K562 (cell line): Measurements from ENCODE around the gene MON2. TPM values are rescaled to one million over a fixed set of nuclear protein-coding genes. Genes with fewer than 3 reads are reported as not detected.

Experiments
- BACH1 ChIP-seq: fragments of 200-800 bp; sonication (Bioruptor generic); IDR thresholded peaks from 2 replicates; pipeline ENCODE4 v1.6.1; 2016; ENCODE audit warnings: missing genetic modification characterization, missing compliant biosample characterization
- BCL6 ChIP-seq: fragments of 250-450 bp; sonication (Bioruptor Pico); IDR thresholded peaks from 2 replicates; pipeline ENCODE4 v1.4.0; 2020
- E2F3 ChIP-seq: fragments of 250-450 bp; sonication (Bioruptor Pico); IDR thresholded peaks from 2 replicates; pipeline ENCODE4 v1.4.0; 2020; ENCODE audit warnings: mild to moderate bottlenecking
- GTF2F1 ChIP-seq: IDR thresholded peaks from 2 replicates; pipeline ENCODE4 v1.6.1; 2011; ENCODE audit warnings: low read depth, low read length, improper control_type of control experiment
- JUN ChIP-seq, 2 experiments: sonication (generic) in 1 of 2; formaldehyde crosslinking in 1 of 2; IDR thresholded peaks; 2 replicates each; pipeline versions ENCODE4 v1.6.1 to v1.8.0; 2012 to 2022; ENCODE audit warnings: borderline replicate concordance in 2 of 2, mild to moderate bottlenecking in 2 of 2, improper control_type of control experiment in 1 of 2, low read depth in 1 of 2, low read length in 1 of 2, missing genetic modification reagents in 1 of 2
- LEF1 ChIP-seq: fragments of 450-650 bp; IDR thresholded peaks from 2 replicates; pipeline ENCODE4 v1.6.1; 2016; ENCODE audit warnings: mild to moderate bottlenecking
- MGA ChIP-seq: fragments of 450-650 bp; IDR thresholded peaks from 2 replicates; pipeline ENCODE4 v1.6.1; 2016; ENCODE audit warnings: mild to moderate bottlenecking, moderate library complexity
- MYBL2 ChIP-seq, 2 experiments: fragments of 450-650 bp in 1 of 2; sonication (generic) in 1 of 2; formaldehyde crosslinking in 1 of 2; IDR thresholded peaks; 2 replicates each; pipeline versions ENCODE4 v1.6.1 to v1.8.1; 2017 to 2022; ENCODE audit warnings: borderline replicate concordance in 1 of 2, inconsistent platforms in 1 of 2, low read depth in 1 of 2, mild to moderate bottlenecking in 1 of 2, missing genetic modification reagents in 1 of 2, moderate library complexity in 1 of 2
- NELFE ChIP-seq: IDR thresholded peaks from 2 replicates; pipeline ENCODE4 v1.6.1; 2011; ENCODE audit warnings: mild to moderate bottlenecking; ENCODE audit not compliant: insufficient read depth, insufficient read length
- NFYB ChIP-seq: IDR thresholded peaks from 2 replicates; pipeline ENCODE4 v1.6.1; 2011; ENCODE audit warnings: mild to moderate bottlenecking, moderate library complexity; ENCODE audit not compliant: insufficient read length; ENCODE audit errors: extremely low read depth
- NR3C1 ChIP-seq: sonication (generic); formaldehyde crosslinking; IDR thresholded peaks from 2 replicates; pipeline ENCODE4 v1.8.1; 2022; ENCODE audit warnings: missing genetic modification reagents
- RAD51 ChIP-seq: fragments of 450-650 bp; IDR thresholded peaks from 2 replicates; pipeline ENCODE4 v1.7.1; 2016; ENCODE audit warnings: low read depth, mild to moderate bottlenecking, borderline replicate concordance
- XRCC3 ChIP-seq: fragments of 450-650 bp; IDR thresholded peaks from 2 replicates; pipeline ENCODE4 v1.6.1; 2017; ENCODE audit warnings: mild to moderate bottlenecking, moderate library complexity
- ZNF224 ChIP-seq: sonication (generic); formaldehyde crosslinking; IDR thresholded peaks from 2 replicates; pipeline ENCODE4 v1.8.0; 2022; ENCODE audit warnings: mild to moderate bottlenecking, missing genetic modification reagents
- ZNF583 ChIP-seq: fragments of 250-450 bp; sonication (Bioruptor Pico); IDR thresholded peaks from 2 replicates; pipeline ENCODE4 v1.4.0; 2020
- ZNF668 ChIP-seq: fragments of 250-450 bp; sonication (Bioruptor Pico); IDR thresholded peaks from 2 replicates; pipeline ENCODE4 v1.8.0; 2022; ENCODE audit warnings: mild to moderate bottlenecking, inconsistent platforms
- ZSCAN29 ChIP-seq: fragments of 450-650 bp; IDR thresholded peaks from 2 replicates; pipeline ENCODE4 v1.6.1; 2017
- polyA plus RNA-seq, 8 experiments: library from polyadenylated mRNA; depleted of rRNA in 4 of 8; stranded (reverse) in 5 of 8; unstranded in 3 of 8; fragments of >200 nt; fragmentation: Nextera tagmentation in 2 of 8; fragmentation: Illumina TruSeq in 1 of 8; extraction: Ambion mirVana in 2 of 8; extraction: Trizol in 1 of 8; gene quantifications; 2 replicates each; pipeline versions ENCODE4 v1.2.1 to v1.2.3, GENCODE V29; 2011 to 2014; ENCODE audit warnings: inconsistent platforms in 1 of 8, missing spikeins in 1 of 8
- total RNA-seq, 7 experiments: library from RNA; depleted of rRNA in 6 of 7; stranded (reverse); fragments of >200 nt in 6 of 7; fragmentation: Illumina TruSeq in 2 of 7; extraction: Trizol in 2 of 7; gene quantifications; 2 replicates each; pipeline versions ENCODE4 v1.2.1 to v1.2.3, GENCODE V29; 2011 to 2021; ENCODE audit warnings: low replicate concordance in 1 of 7

Gene MON2
- total and polyA plus RNA-seq, 9 of the 15 experiments (the other 6 are each of a cell fraction or from before 2014, with no cell fraction given), result 3.6 to 31.6 (median 16.8) TPM

DNA sequence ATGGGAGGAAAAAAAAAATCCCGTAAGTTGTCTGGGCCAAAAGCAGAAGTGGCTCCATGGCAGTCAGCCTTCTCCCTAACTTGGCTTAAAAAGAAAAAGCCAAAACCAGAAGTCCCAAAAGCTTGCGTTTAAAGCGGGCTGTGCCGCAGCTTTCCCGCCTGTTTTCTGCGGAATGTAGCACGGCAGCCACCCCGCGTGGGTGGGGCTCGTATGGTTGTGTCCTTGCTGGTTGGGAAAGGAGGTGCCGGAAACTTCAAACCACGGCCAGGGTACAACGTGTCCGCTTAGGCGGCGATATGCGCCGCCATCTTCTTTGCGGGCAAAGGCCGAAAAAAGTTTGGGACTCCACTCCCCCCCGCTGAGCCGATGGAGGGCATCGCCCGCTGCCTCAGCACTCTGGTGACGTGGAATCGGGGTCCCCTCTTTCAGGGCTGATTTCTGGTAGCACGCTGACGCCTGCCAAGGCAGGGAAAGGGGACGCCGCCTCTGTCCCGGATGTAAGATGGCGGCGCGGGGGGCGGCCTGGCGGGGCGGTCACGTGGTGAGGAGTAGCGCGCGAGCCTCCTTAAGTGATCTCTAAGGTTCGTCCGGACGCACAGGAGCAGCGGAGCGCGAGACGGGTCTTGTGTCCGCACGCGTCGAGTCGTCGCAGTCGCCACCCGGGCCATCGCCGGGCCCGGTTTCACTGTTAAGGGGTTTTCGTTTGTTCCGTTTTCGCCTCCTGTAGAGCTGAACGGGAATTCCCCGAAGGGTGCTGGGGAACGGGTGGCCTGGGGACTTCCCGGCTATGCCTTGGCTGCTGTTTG is 135.8 kb downstream of the MON2 start (continued):
- TF ChIP-seq MGA (peak; percentile 98), NR3C1 (peak; percentile 91), BACH1 (tag) (peak; percentile 71; the same call in 1 of the 2 replicates), MYBL2 (IDR thresholded peaks at IDR 0.05; ENCODE audit: low read depth) (peak; percentile 74; the same call in 1 of the 2 replicates), MYBL2 (CRISPR knock-in tag; IDR thresholded peaks at IDR 0.05; ENCODE audit: borderline replicate concordance) (no peak), NELFE (no peak), ZNF668 (CRISPR knock-in tag) (peak; percentile 12), GTF2F1 (0 out of 2 replicates have a peak, but pooled peaks have one; percentile 23), ZNF583 (CRISPR knock-in tag) (peak; percentile 67; the same call in 1 of the 2 replicates), JUN (IDR thresholded peaks at IDR 0.05; ENCODE audit: borderline replicate concordance, low read depth, low read length) (peak; percentile 11; the same call in 1 of the 2 replicates), JUN (CRISPR knock-in tag; IDR thresholded peaks at IDR 0.05; ENCODE audit: borderline replicate concordance) (0 out of 2 replicates have a peak, but pooled peaks have one; percentile 70), E2F3 (CRISPR knock-in tag) (peak; percentile 69; the same call in 1 of the 2 replicates), ZSCAN29 (no peak), NFYB (no peak), RAD51 (peak; percentile 95), XRCC3 (no peak), ZNF224 (CRISPR knock-in tag) (peak; percentile 79; the same call in 1 of the 2 replicates), BCL6 (CRISPR knock-in tag) (no peak), LEF1 (peak; percentile 47; the same call in 1 of the 2 replicates)
